KMS-11 (cell line): Measurements from ENCODE around the gene TMOD2.

ENCODE experiments used
- H2AFZ ChIP-seq: fragments of 200-600 bp; sonication (generic); 2 replicates; pipeline ENCODE4 v1.6.1; 2016; ENCODE audit warnings: antibody characterized with exemption, mixed run types, low read depth
- H3K27ac ChIP-seq: fragments of 200-600 bp; sonication (generic); 2 replicates; pipeline ENCODE4 v1.6.1; 2016; ENCODE audit warnings: mild to moderate bottlenecking, mixed run types
- H3K27me3 ChIP-seq: fragments of 200-600 bp; sonication (generic); 2 replicates; pipeline ENCODE4 v1.6.1; 2017; ENCODE audit warnings: mild to moderate bottlenecking, low read depth, mixed run types, moderate library complexity; ENCODE audit not compliant: insufficient read depth
- H3K36me3 ChIP-seq: fragments of 200-600 bp; sonication (generic); 2 replicates; pipeline ENCODE4 v1.6.1; 2017; ENCODE audit warnings: mild to moderate bottlenecking, mixed run types; ENCODE audit not compliant: insufficient read depth
- H3K4me1 ChIP-seq: fragments of 200-600 bp; sonication (generic); 2 replicates; pipeline ENCODE4 v1.6.1; 2016; ENCODE audit warnings: mild to moderate bottlenecking, low read depth, mixed run types; ENCODE audit not compliant: poor library complexity, severe bottlenecking
- H3K4me2 ChIP-seq: fragments of 200-600 bp; sonication (generic); 2 replicates; pipeline ENCODE4 v1.7.0; 2016; ENCODE audit warnings: mild to moderate bottlenecking, mixed run types
- H3K4me3 ChIP-seq: fragments of 200-600 bp; sonication (generic); IDR thresholded peaks from 2 replicates; pipeline ENCODE4 v1.6.1; 2017; ENCODE audit warnings: low read depth, low read length, mixed read lengths; ENCODE audit not compliant: insufficient read depth
- H3K79me2 ChIP-seq: fragments of 200-600 bp; sonication (generic); 2 replicates; pipeline ENCODE4 v1.6.1; 2016; ENCODE audit warnings: low read depth, mixed run types; ENCODE audit not compliant: insufficient read depth
- H3K9ac ChIP-seq: fragments of 200-600 bp; sonication (generic); 2 replicates; pipeline ENCODE4 v1.6.1; 2016; ENCODE audit warnings: mild to moderate bottlenecking, mixed run types
- H4K20me1 ChIP-seq: fragments of 200-600 bp; sonication (generic); 2 replicates; pipeline ENCODE4 v1.6.1; 2016; ENCODE audit warnings: mild to moderate bottlenecking, mixed run types; ENCODE audit not compliant: insufficient read depth
- CTCF ChIP-seq: fragments of 200-600 bp; sonication (generic); conservative IDR thresholded peaks from 2 replicates; pipeline ENCODE4 v1.6.1; 2017; ENCODE audit warnings: low read depth, mild to moderate bottlenecking, antibody characterized with exemption, low read length, moderate library complexity, mixed read lengths

The TMOD2 gene

GRCh38 chr15:51855612-51856011 lies 104.2 kb downstream of the TMOD2 start:
- Histone ChIP-seq H3K4me3 (no peak overlapping the region), H3K4me2 (no peak overlapping the region), H4K20me1 (no peaks in the 10 kb centered on the region), H3K27me3 (no peaks in the 10 kb centered on the region), H2AFZ (no peak overlapping the region), H3K36me3 (no peaks in the 10 kb centered on the region), H3K4me1 (no peaks in the 10 kb centered on the region), H3K27ac (no peak overlapping the region), H3K79me2 (peaks cover 26% of the 10 kb centered on the region; the same call in 1 of the 2 replicates), H3K9ac (no peak overlapping the region)
- TF ChIP-seq CTCF: no peak

- no peak overlapping the region for H3K9ac ChIP-seq
- no peaks in the 10 kb centered on the region for H4K20me1 ChIP-seq
- no peaks in the 10 kb centered on the region for H3K4me1 ChIP-seq
- no peak overlapping the region for H3K27ac ChIP-seq
- no peak for TF ChIP-seq CTCF
- H3K4me3 ChIP-seq: no peak overlapping the region
- H3K36me3 ChIP-seq: no peaks in the 10 kb centered on the region
- H3K4me2 ChIP-seq: no peak overlapping the region
- H3K79me2 ChIP-seq: peaks cover 16% of the 10 kb centered on the region; the same call in 1 of the 2 replicates
- H2AFZ ChIP-seq: no peak overlapping the region
- no peaks in the 10 kb centered on the region for H3K27me3 ChIP-seq
Observed at GRCh38 chr15:51856714-51857380, 105.5 kb downstream of the TMOD2 start.

GRCh38 chr15:51861557-51862359 lies 110.4 kb downstream of the TMOD2 start:
- no peak overlapping the region for H3K9ac ChIP-seq
- no peaks in the 10 kb centered on the region for H3K4me1 ChIP-seq
- no peaks in the 10 kb centered on the region for H4K20me1 ChIP-seq
- H3K27ac ChIP-seq: no peak overlapping the region
- no peak overlapping the region for H3K4me3 ChIP-seq
- no peak for TF ChIP-seq CTCF
- H3K36me3 ChIP-seq: no peaks in the 10 kb centered on the region
- H3K4me2 ChIP-seq: no peak overlapping the region
- H2AFZ ChIP-seq: no peak overlapping the region
- no peaks in the 10 kb centered on the region for H3K27me3 ChIP-seq
- H3K79me2 ChIP-seq: peaks cover 12% of the 10 kb centered on the region; the same call in 1 of the 2 replicates

- Histone ChIP-seq H3K9ac (no peak overlapping the region), H4K20me1 (no peaks in the 10 kb centered on the region), H3K4me3 (no peak overlapping the region), H3K36me3 (no peaks in the 10 kb centered on the region), H3K79me2 (peaks cover 8% of the 10 kb centered on the region; the same call in 1 of the 2 replicates), H3K27me3 (no peaks in the 10 kb centered on the region), H3K4me2 (no peak overlapping the region), H2AFZ (no peak overlapping the region), H3K27ac (no peak overlapping the region), H3K4me1 (no peaks in the 10 kb centered on the region)
- TF ChIP-seq CTCF: no peak
Observed at GRCh38 chr15:51863131-51863530, 111.7 kb downstream of the TMOD2 start.
